SK-N-SH (cell line): ENCODE data around the gene RASSF4. TPM values are rescaled to one million over a fixed set of nuclear protein-coding genes. Genes with fewer than 3 reads are reported as not detected.

ENCODE experiments used
- CTCF ChIA-PET: fragments of 300-600, 350-600 bp; formaldehyde crosslinking; extraction: SDS; loops from one replicate; lab custom pipeline; 2021; lab: Yijun Ruan, JAX
- POLR2A ChIA-PET: fragments of 350-600 bp; sonication (Branson Sonifier 250); formaldehyde crosslinking; extraction: SDS; loops from one replicate; lab custom pipeline; 2020; ENCODE audit warnings: antibody characterized with exemption, inconsistent platforms; lab: Yijun Ruan, JAX
- DNase-seq: peaks from one replicate; pipeline ENCODE4 v3.0.0; 2012
- H2AFZ ChIP-seq: fragments of 200-600 bp; sonication (generic); 2 replicates; pipeline ENCODE4 v1.8.1; 2016; ENCODE audit warnings: antibody characterized with exemption, mild to moderate bottlenecking, low read depth
- H3F3A ChIP-seq: fragments of 200-600 bp; sonication (generic); replicated peaks from 2 replicates; pipeline ENCODE3; 2016; ENCODE audit warnings: antibody characterized with exemption, mild to moderate bottlenecking; ENCODE audit not compliant: insufficient read depth
- H3K27ac ChIP-seq, 2 experiments: fragments of 200-500 bp in 1 of 2; fragments of 200-600 bp in 1 of 2; sonication (Bioruptor generic) in 1 of 2; sonication (generic), shearing (Covaris generic) in 1 of 2; 2 replicates each; pipeline versions ENCODE4 v1.5.1 to v1.6.1; 2014 to 2016; ENCODE audit warnings: low read depth in 2 of 2, inconsistent platforms in 1 of 2, low read length in 1 of 2, mild to moderate bottlenecking in 1 of 2, mixed read lengths in 1 of 2
- H3K27me3 ChIP-seq: fragments of 200-600 bp; sonication (generic), shearing (Covaris generic); 2 replicates; pipeline ENCODE4 v1.6.1; 2016; ENCODE audit warnings: mixed run types; ENCODE audit not compliant: insufficient read depth
- H3K36me3 ChIP-seq, 2 experiments: fragments of 200-500 bp in 1 of 2; fragments of 200-600 bp in 1 of 2; sonication (Bioruptor generic) in 1 of 2; sonication (generic) in 1 of 2; replicated peaks in 1 of 2; 2 replicates each; pipeline versions ENCODE3 to v1.5.1; 2014 to 2016; ENCODE audit warnings: low read length in 1 of 2, mild to moderate bottlenecking in 1 of 2; ENCODE audit not compliant: insufficient read depth in 2 of 2, control insufficient read depth in 1 of 2
- H3K4me1 ChIP-seq, 2 experiments: fragments of 200-500 bp in 1 of 2; fragments of 200-600 bp in 1 of 2; sonication (Bioruptor generic) in 1 of 2; sonication (generic), shearing (Covaris generic) in 1 of 2; 2 replicates each; pipeline versions ENCODE4 v1.5.1 to v1.6.1; 2014 to 2016; ENCODE audit warnings: low read depth in 1 of 2, low read length in 1 of 2, mixed run types in 1 of 2; ENCODE audit not compliant: insufficient read depth in 2 of 2, control insufficient read depth in 1 of 2
- H3K4me2 ChIP-seq: fragments of 200-600 bp; sonication (generic), shearing (Covaris generic); 2 replicates; pipeline ENCODE4 v1.6.1; 2017; ENCODE audit warnings: mixed run types
- H3K4me3 ChIP-seq, 2 experiments: fragments of 200-500 bp in 1 of 2; fragments of 200-600 bp in 1 of 2; sonication (Bioruptor generic) in 1 of 2; sonication (generic), shearing (Covaris generic) in 1 of 2; 2 replicates each; pipeline versions ENCODE4 v1.5.1 to v1.8.1; 2014 to 2016; ENCODE audit warnings: low read depth in 2 of 2, inconsistent platforms in 1 of 2, low read length in 1 of 2, mild to moderate bottlenecking in 1 of 2, mixed read lengths in 1 of 2, moderate library complexity in 1 of 2
- H3K79me2 ChIP-seq: fragments of 200-600 bp; sonication (generic); 2 replicates; pipeline ENCODE4 v1.8.1; 2017; ENCODE audit warnings: mild to moderate bottlenecking; ENCODE audit not compliant: insufficient read depth
- H3K9ac ChIP-seq: fragments of 200-600 bp; sonication (generic); 2 replicates; pipeline ENCODE4 v1.6.1; 2017; ENCODE audit warnings: mixed run types
- H3K9me2 ChIP-seq: fragments of 200-600 bp; sonication (generic); 2 replicates; pipeline ENCODE4 v1.6.1; 2017; ENCODE audit warnings: mixed run types
- H3K9me3 ChIP-seq: fragments of 200-600 bp; sonication (generic); 2 replicates; pipeline ENCODE4 v1.6.1; 2017; ENCODE audit warnings: mixed run types, mild to moderate bottlenecking, moderate library complexity
- H4K20me1 ChIP-seq: fragments of 200-600 bp; sonication (generic); 2 replicates; pipeline ENCODE4 v1.6.1; 2017; ENCODE audit warnings: mild to moderate bottlenecking, mixed run types; ENCODE audit not compliant: insufficient read depth
- EP300 ChIP-seq, 2 experiments: IDR thresholded peaks; 2 replicates each; pipeline versions ENCODE4 v1.4.0 to v1.6.1; 2012; ENCODE audit warnings: borderline replicate concordance in 1 of 2, low read depth in 1 of 2, low read length in 1 of 2
- FOXJ3 ChIP-seq: sonication (generic); formaldehyde crosslinking; IDR thresholded peaks from 2 replicates; pipeline ENCODE4 v1.5.1; 2020; ENCODE audit warnings: mild to moderate bottlenecking, missing genetic modification reagents
- GABPA ChIP-seq: IDR thresholded peaks from 2 replicates; pipeline ENCODE4 v1.4.0; 2012; ENCODE audit warnings: low read depth, mild to moderate bottlenecking
- MEF2A ChIP-seq: IDR thresholded peaks from 2 replicates; pipeline ENCODE4 v1.4.0; 2012; ENCODE audit warnings: low read depth, borderline replicate concordance
- MXI1 ChIP-seq: IDR thresholded peaks from 2 replicates; pipeline ENCODE4 v1.6.1; 2012; ENCODE audit warnings: mild to moderate bottlenecking, low read depth, low read length, improper control_type of control experiment
- NRF1 ChIP-seq: IDR thresholded peaks from 2 replicates; pipeline ENCODE4 v1.6.1; 2012; ENCODE audit warnings: low read depth, mild to moderate bottlenecking, low read length
- RAD21 ChIP-seq: IDR thresholded peaks from 2 replicates; pipeline ENCODE4 v1.6.1; 2012; ENCODE audit warnings: mild to moderate bottlenecking, low read length
- RCOR1 ChIP-seq: fragments of 150-350 bp; IDR thresholded peaks from 2 replicates; pipeline ENCODE4 v1.6.1; 2017; ENCODE audit warnings: antibody characterized with exemption, low read length
- RXRA ChIP-seq: IDR thresholded peaks from 2 replicates; pipeline ENCODE4 v1.4.0; 2012; ENCODE audit warnings: low read depth, mild to moderate bottlenecking, borderline replicate concordance
- SMC3 ChIP-seq: IDR thresholded peaks from 2 replicates; pipeline ENCODE4 v1.6.1; 2012; ENCODE audit warnings: low read depth, low read length, improper control_type of control experiment
- TAF1 ChIP-seq: IDR thresholded peaks from 2 replicates; pipeline ENCODE4 v1.6.1; 2012; ENCODE audit warnings: low read depth, mild to moderate bottlenecking, low read length, moderate library complexity, borderline replicate concordance
- TCF12 ChIP-seq: IDR thresholded peaks from 2 replicates; pipeline ENCODE4 v1.4.0; 2012
- TEAD4 ChIP-seq: IDR thresholded peaks from 2 replicates; pipeline ENCODE4 v1.4.0; 2012; ENCODE audit warnings: mild to moderate bottlenecking, borderline replicate concordance; ENCODE audit not compliant: insufficient read depth
- YY1 ChIP-seq: IDR thresholded peaks from 2 replicates; pipeline ENCODE4 v1.4.0; 2012; ENCODE audit warnings: low read depth, mild to moderate bottlenecking
- WGBS: methylation state at CpG from one replicate; pipeline ENCODE4 v1.1.6; 2017; ENCODE audit warnings: low lambda C conversion rate; 5-methylcytosine and 5-hydroxymethylcytosine counted together
- polyA plus RNA-seq, 3 experiments: library from polyadenylated mRNA; depleted of rRNA; stranded (reverse); fragments of >200 nt; gene quantifications; 2 replicates each; pipeline ENCODE4 v1.2.3, GENCODE V29; 2012
- TF ChIP-seq, protein P1 (sequence below): fragments of 200-600 bp; sonication (generic); IDR thresholded peaks from 2 replicates; pipeline ENCODE4 v1.6.1; 2017; ENCODE audit warnings: antibody characterized with exemption, mild to moderate bottlenecking, moderate library complexity
- TF ChIP-seq, protein P2 (sequence below): fragments of 150-350 bp; IDR thresholded peaks from 2 replicates; pipeline ENCODE4 v1.6.1; 2017; ENCODE audit warnings: antibody characterized with exemption, low read length, low read depth, borderline replicate concordance
- TF ChIP-seq, protein P3 (sequence below): IDR thresholded peaks from 2 replicates; pipeline ENCODE4 v1.6.1; 2012; ENCODE audit warnings: mild to moderate bottlenecking, low read depth, low read length, moderate library complexity

The RASSF4 gene
- polyA plus RNA-seq, 1 of the 3 experiments (the other 2 are of a cell fraction) = 11.0 TPM

DNA sequence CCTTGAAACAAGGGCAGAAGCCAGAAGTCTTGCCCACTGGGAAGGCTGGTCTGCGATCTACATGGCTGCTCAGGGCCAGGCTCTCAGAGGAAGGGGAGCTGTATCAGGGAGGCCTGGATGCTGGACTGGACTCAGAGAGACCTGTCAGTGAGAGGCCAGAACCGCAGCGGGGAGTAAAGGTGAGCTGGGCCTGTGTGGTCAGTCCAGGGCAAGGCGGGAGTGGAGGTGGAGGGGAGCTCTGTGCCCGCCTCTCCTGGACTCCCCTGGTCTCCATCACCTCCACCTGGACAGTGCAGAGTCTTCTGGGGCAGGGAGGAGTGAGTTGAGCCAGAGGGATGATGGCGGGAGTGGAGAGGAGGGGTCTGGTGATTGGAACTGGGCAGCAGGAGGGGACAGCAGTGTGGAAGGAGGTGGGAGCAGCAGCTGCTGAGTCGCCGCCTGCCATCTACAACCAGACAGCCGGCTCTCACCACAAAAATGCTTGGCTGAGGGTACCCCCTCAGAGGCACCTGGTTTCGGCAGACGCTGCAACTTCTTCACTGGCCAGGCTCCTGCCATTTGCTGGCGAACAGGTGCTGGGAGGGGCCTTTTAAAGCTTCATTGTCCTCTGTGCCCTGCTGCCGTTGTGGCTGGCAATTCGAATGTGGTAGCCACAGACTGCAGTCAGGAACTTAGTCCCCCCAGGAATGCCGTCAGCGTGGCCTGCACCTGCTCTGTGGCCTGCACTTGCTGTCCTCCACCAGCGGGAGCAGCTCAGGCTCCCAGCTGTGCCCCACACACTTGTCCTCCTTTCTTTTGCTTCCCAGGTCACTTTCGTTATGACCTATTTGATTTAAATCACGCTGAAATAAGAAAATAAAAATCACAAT, 3.5 kb downstream of the RASSF4 start:
- ChIA-PET CTCF (interaction anchor here (0.7 to 9.6 kb wide), 7 partner anchors 10 to 32 kb away, joined by 3 to 81 read pairs (median 5); partner anchors contain the start of gene DEPP1), POLR2A (no interaction called here)
- Histone ChIP-seq H3K9me2 (no peaks in the 10 kb centered on the region), H3K36me3 (no peaks in the 10 kb centered on the region), H3K4me1 (peaks cover 17 to 33% of the 10 kb centered on the region in 2 experiments; a peak in 3 of 4 replicates), H3K9ac (no peak overlapping the region), H3K4me2 (0 out of 2 replicates have a peak overlapping the region, but pooled peaks have one; percentile 37), H3K27me3 (no peaks in the 10 kb centered on the region), H2AFZ (no peak overlapping the region), H4K20me1 (no peaks in the 10 kb centered on the region), H3K79me2 (peaks cover 7% of the 10 kb centered on the region; the same call in 1 of the 2 replicates), H3K4me3 (no peak overlapping the region), H3K9me3 (no peaks in the 10 kb centered on the region), H3F3A (no peaks in the 10 kb centered on the region), H3K27ac (no peak overlapping the region; a peak in 1 of 4 replicates)
- 0 out of 2 replicates have a peak, but pooled peaks have one; percentile 5 for TF ChIP-seq TCF12
- TF ChIP-seq EP300 (IDR thresholded peaks at IDR 0.05; ENCODE audit: borderline replicate concordance in 1 of 2, low read depth in 1 of 2, low read length in 1 of 2) = no peak
- no peak for TF ChIP-seq NRF1
- no peak for TF ChIP-seq RCOR1
- no peak for TF ChIP-seq SMC3
- no peak for TF ChIP-seq TEAD4
- TF ChIP-seq MXI1 = no peak
- TF ChIP-seq, protein P1, sequence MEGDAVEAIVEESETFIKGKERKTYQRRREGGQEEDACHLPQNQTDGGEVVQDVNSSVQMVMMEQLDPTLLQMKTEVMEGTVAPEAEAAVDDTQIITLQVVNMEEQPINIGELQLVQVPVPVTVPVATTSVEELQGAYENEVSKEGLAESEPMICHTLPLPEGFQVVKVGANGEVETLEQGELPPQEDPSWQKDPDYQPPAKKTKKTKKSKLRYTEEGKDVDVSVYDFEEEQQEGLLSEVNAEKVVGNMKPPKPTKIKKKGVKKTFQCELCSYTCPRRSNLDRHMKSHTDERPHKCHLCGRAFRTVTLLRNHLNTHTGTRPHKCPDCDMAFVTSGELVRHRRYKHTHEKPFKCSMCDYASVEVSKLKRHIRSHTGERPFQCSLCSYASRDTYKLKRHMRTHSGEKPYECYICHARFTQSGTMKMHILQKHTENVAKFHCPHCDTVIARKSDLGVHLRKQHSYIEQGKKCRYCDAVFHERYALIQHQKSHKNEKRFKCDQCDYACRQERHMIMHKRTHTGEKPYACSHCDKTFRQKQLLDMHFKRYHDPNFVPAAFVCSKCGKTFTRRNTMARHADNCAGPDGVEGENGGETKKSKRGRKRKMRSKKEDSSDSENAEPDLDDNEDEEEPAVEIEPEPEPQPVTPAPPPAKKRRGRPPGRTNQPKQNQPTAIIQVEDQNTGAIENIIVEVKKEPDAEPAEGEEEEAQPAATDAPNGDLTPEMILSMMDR = peak; percentile 28
- TF ChIP-seq MEF2A = no peak
- no peak for TF ChIP-seq RAD21
- WGBS = 90% methylated on average over 17 of the region's 19 CpGs
- DNase-seq = no peak

DNA sequence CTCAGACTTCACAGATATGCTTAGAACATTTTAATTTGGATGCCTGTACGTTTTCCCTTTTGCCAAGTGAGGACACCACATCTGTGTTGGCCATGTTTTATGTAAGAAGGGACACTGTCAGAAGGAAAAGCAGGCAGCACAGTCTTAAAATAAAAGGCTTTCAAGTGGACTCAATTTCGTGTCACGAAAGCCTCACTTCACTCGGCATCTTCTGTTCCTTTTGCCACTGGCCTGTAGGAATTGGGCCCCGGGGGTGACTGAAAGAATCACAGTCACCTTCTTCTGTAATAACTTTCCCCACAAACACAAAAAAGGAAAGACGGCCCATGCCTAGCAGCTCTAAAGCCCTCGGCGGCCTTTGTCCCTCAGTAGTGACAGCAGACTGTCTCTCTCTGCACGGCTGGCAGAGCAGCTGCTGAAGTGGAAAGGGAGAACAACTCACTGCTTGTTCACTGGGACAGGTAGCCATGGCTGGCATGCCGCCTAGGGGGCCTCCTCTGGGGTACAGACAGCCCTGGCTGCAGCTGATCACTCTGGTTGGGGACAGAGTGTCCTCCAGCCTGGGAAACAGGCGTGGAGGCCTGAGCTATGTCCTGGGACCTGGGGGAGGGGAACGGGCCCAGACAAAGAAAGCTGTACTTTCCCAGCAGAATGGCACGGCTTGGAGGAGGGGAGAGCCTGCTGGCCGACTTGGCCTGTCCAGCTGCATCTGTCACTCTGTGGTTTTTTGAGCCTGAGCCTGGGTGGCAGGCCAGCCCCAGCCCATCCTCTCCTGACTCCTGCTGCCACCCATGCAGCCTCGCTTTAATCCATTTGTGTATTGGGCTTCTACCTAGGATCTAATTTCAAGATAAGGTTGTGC, 4.4 kb downstream of the RASSF4 start:
- Histone ChIP-seq H3K27me3 (no peaks in the 10 kb centered on the region), H4K20me1 (no peaks in the 10 kb centered on the region), H3F3A (no peaks in the 10 kb centered on the region), H3K27ac (no peak overlapping the region; a peak in 1 of 4 replicates), H2AFZ (0 out of 2 replicates have a peak overlapping the region, but pooled peaks have one; percentile 11), H3K9ac (no peak overlapping the region), H3K9me3 (no peaks in the 10 kb centered on the region), H3K4me3 (no peak overlapping the region), H3K36me3 (no peaks in the 10 kb centered on the region), H3K4me2 (peak overlapping the region; percentile 37; the same call in 1 of the 2 replicates), H3K9me2 (no peaks in the 10 kb centered on the region), H3K4me1 (peaks cover 12 to 25% of the 10 kb centered on the region in 2 experiments; a peak in 1 of 4 replicates), H3K79me2 (peaks cover under 1% of the 10 kb centered on the region; the same call in 1 of the 2 replicates)
- no peak for DNase-seq
- ChIA-PET CTCF (interaction anchor here (0.9 to 9.6 kb wide), 6 partner anchors 9 to 39 kb away, joined by 3 to 81 read pairs (median 5); partner anchors contain the start of gene DEPP1), POLR2A (no interaction called here)
- TF ChIP-seq FOXJ3 (CRISPR knock-in tag) (no peak), GABPA (no peak), SMC3 (no peak), RXRA (no peak), YY1 (no peak), TAF1 (no peak), RCOR1 (no peak)
- TF ChIP-seq, protein P2, sequence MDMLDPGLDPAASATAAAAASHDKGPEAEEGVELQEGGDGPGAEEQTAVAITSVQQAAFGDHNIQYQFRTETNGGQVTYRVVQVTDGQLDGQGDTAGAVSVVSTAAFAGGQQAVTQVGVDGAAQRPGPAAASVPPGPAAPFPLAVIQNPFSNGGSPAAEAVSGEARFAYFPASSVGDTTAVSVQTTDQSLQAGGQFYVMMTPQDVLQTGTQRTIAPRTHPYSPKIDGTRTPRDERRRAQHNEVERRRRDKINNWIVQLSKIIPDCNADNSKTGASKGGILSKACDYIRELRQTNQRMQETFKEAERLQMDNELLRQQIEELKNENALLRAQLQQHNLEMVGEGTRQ = no peak
- TF ChIP-seq, protein P3, sequence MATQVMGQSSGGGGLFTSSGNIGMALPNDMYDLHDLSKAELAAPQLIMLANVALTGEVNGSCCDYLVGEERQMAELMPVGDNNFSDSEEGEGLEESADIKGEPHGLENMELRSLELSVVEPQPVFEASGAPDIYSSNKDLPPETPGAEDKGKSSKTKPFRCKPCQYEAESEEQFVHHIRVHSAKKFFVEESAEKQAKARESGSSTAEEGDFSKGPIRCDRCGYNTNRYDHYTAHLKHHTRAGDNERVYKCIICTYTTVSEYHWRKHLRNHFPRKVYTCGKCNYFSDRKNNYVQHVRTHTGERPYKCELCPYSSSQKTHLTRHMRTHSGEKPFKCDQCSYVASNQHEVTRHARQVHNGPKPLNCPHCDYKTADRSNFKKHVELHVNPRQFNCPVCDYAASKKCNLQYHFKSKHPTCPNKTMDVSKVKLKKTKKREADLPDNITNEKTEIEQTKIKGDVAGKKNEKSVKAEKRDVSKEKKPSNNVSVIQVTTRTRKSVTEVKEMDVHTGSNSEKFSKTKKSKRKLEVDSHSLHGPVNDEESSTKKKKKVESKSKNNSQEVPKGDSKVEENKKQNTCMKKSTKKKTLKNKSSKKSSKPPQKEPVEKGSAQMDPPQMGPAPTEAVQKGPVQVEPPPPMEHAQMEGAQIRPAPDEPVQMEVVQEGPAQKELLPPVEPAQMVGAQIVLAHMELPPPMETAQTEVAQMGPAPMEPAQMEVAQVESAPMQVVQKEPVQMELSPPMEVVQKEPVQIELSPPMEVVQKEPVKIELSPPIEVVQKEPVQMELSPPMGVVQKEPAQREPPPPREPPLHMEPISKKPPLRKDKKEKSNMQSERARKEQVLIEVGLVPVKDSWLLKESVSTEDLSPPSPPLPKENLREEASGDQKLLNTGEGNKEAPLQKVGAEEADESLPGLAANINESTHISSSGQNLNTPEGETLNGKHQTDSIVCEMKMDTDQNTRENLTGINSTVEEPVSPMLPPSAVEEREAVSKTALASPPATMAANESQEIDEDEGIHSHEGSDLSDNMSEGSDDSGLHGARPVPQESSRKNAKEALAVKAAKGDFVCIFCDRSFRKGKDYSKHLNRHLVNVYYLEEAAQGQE = no peak
- WGBS = 88% methylated on average over 12 of the region's 15 CpGs
